ENCODE measurements around the gene USP6NL.

USP6NL gene

DNA sequence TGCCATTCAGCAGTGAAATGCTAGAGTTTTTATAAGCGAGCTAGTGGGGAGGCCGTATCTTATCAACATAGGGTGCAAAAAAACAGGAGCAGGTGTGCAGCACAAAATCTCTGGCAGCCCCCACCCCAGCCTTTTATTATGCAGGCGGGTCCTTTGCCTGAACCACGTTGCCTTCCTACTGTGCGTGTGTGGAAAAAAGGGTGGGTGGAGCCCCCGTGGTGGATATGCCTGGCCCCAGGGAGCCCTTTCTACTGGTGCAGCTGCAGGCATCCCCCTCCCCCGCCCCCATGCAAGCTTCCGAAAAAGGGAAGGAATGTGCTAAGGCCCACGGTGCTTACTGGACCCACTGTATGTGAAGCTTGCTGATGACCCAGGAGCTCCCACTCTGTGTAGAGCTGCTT is 175.9 kb downstream of the USP6NL start:
- H2AFZ ChIP-seq (ENCODE audit: low read depth, low read length) = no peak overlapping the region
- H3K4me2 ChIP-seq (ENCODE audit: low read length) = peak overlapping the region; percentile 9; the same call in 1 of the 2 replicates

DNA sequence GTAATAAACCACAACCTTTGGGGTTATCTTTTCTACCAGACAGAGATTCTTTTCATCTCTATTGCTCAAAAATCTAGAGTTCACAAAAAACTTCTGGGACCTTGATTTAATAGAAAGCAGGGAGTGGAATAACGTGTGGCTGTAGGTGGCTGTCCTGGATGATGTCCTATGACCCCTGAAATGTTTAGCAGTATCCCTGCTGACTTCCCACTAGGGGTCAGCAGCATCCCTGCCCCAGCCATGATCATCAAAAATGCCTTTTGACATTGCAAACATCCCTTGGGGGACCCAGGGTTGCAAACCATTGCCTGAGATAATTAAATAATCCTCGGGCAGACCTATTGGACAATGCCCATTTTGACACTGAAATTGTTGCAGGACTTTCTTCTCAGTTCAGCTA is 177.1 kb downstream of the USP6NL start:
- H3K4me2 ChIP-seq (ENCODE audit: low read length) = no peak overlapping the region
- TF ChIP-seq EZH2phosphoT487 (IDR thresholded peaks at IDR 0.05; ENCODE audit: low read depth) = no peak
- TF ChIP-seq, protein P1, sequence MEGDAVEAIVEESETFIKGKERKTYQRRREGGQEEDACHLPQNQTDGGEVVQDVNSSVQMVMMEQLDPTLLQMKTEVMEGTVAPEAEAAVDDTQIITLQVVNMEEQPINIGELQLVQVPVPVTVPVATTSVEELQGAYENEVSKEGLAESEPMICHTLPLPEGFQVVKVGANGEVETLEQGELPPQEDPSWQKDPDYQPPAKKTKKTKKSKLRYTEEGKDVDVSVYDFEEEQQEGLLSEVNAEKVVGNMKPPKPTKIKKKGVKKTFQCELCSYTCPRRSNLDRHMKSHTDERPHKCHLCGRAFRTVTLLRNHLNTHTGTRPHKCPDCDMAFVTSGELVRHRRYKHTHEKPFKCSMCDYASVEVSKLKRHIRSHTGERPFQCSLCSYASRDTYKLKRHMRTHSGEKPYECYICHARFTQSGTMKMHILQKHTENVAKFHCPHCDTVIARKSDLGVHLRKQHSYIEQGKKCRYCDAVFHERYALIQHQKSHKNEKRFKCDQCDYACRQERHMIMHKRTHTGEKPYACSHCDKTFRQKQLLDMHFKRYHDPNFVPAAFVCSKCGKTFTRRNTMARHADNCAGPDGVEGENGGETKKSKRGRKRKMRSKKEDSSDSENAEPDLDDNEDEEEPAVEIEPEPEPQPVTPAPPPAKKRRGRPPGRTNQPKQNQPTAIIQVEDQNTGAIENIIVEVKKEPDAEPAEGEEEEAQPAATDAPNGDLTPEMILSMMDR (IDR thresholded peaks at IDR 0.05; ENCODE audit: low read depth, low read length) = peak; percentile 60
- no peak overlapping the region for H3K27ac ChIP-seq (ENCODE audit: low read length)
- H3K4me1 ChIP-seq (ENCODE audit: low read length) = peaks cover 16% of the 10 kb centered on the region
- H3K9ac ChIP-seq (ENCODE audit: low read length) = no peak overlapping the region
- no peaks in the 10 kb centered on the region for H4K20me1 ChIP-seq (ENCODE audit: insufficient read depth, low read length)
- no peak overlapping the region for H2AFZ ChIP-seq (ENCODE audit: low read depth, low read length)
- H3K79me2 ChIP-seq (ENCODE audit: low read length) = no peaks in the 10 kb centered on the region
- no peaks in the 10 kb centered on the region for H3K36me3 ChIP-seq (replicated peaks; ENCODE audit: low read depth, low read length)
- H3K9me3 ChIP-seq (ENCODE audit: insufficient read depth, low read length) = no peaks in the 10 kb centered on the region
- no peak overlapping the region for H3K4me3 ChIP-seq (ENCODE audit: low read length)
- H3K27me3 ChIP-seq (ENCODE audit: low read depth, low read length) = no peaks in the 10 kb centered on the region

More for the DNA sequence above, 175.9 kb downstream of the USP6NL start:
- Histone ChIP-seq H3K27me3 (ENCODE audit: low read depth, low read length) (no peaks in the 10 kb centered on the region), H3K9ac (ENCODE audit: low read length) (no peak overlapping the region), H3K9me3 (ENCODE audit: insufficient read depth, low read length) (no peaks in the 10 kb centered on the region), H3K4me3 (ENCODE audit: low read length) (no peak overlapping the region), H3K36me3 (replicated peaks; ENCODE audit: low read depth, low read length) (no peaks in the 10 kb centered on the region), H3K4me1 (ENCODE audit: low read length) (peaks cover 25% of the 10 kb centered on the region), H4K20me1 (ENCODE audit: insufficient read depth, low read length) (no peaks in the 10 kb centered on the region), H3K79me2 (ENCODE audit: low read length) (no peaks in the 10 kb centered on the region), H3K27ac (ENCODE audit: low read length) (no peak overlapping the region)
- TF ChIP-seq, protein P1 (IDR thresholded peaks at IDR 0.05; ENCODE audit: low read depth, low read length) = no peak
- TF ChIP-seq EZH2phosphoT487 (IDR thresholded peaks at IDR 0.05; ENCODE audit: low read depth) = no peak

DNA sequence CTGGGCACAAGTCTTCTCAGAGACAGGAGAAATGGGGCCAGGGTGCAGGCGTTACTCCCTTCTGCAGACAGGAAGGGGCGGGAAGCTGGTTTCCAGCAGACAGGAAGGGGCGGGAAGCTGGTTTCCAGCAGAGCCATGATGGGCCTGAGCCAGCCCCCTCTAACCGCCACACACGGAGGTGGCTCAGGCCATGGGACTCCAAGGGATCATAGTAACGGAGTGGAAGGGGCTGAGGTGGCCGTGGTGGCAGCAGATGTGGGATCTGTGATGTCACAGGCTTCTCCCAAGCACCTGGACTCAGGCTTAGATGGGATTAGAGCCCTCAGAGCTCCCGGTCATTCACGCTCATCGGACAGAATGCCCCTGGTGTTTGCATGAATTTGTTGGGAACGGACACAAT is 177.8 kb downstream of the USP6NL start:
- no peak overlapping the region for H2AFZ ChIP-seq (ENCODE audit: low read depth, low read length)
- H3K9ac ChIP-seq (ENCODE audit: low read length) = no peak overlapping the region
- H4K20me1 ChIP-seq (ENCODE audit: insufficient read depth, low read length) = no peaks in the 10 kb centered on the region
- H3K9me3 ChIP-seq (ENCODE audit: insufficient read depth, low read length) = no peaks in the 10 kb centered on the region
- H3K27me3 ChIP-seq (ENCODE audit: low read depth, low read length) = no peaks in the 10 kb centered on the region
- no peaks in the 10 kb centered on the region for H3K79me2 ChIP-seq (ENCODE audit: low read length)
- H3K36me3 ChIP-seq (replicated peaks; ENCODE audit: low read depth, low read length) = no peaks in the 10 kb centered on the region
- H3K4me3 ChIP-seq (ENCODE audit: low read length) = no peak overlapping the region
- no peak overlapping the region for H3K4me2 ChIP-seq (ENCODE audit: low read length)
- TF ChIP-seq, protein P1 (IDR thresholded peaks at IDR 0.05; ENCODE audit: low read depth, low read length) = no peak
- no peak for TF ChIP-seq EZH2phosphoT487 (IDR thresholded peaks at IDR 0.05; ENCODE audit: low read depth)
- peaks cover 11% of the 10 kb centered on the region for H3K4me1 ChIP-seq (ENCODE audit: low read length)
- H3K27ac ChIP-seq (ENCODE audit: low read length) = no peak overlapping the region

DNA sequence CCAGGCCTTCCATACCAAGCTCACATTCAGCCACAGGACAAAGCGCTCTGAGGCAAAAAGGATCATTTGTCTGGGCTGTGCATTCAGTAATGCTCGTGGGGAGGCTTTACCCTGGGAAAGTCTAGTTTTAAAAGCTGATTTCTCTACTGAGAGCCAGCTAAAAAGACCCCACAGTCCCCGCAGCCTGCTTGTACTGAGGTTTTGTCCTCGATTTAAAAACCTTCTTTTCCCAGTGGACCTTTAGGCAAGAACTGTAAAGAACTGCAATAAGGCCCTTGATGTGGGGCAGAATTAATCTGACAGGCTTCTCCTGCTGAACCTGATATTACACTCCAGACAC is 180.3 kb downstream of the USP6NL start:
- no peak overlapping the region for H3K4me3 ChIP-seq (ENCODE audit: low read length)
- TF ChIP-seq EZH2phosphoT487 (IDR thresholded peaks at IDR 0.05; ENCODE audit: low read depth) = no peak
- TF ChIP-seq, protein P1 (IDR thresholded peaks at IDR 0.05; ENCODE audit: low read depth, low read length) = no peak
- H3K36me3 ChIP-seq (replicated peaks; ENCODE audit: low read depth, low read length) = no peaks in the 10 kb centered on the region
- H3K9ac ChIP-seq (ENCODE audit: low read length) = no peak overlapping the region
- H2AFZ ChIP-seq (ENCODE audit: low read depth, low read length) = no peak overlapping the region
- no peaks in the 10 kb centered on the region for H3K27me3 ChIP-seq (ENCODE audit: low read depth, low read length)
- no peaks in the 10 kb centered on the region for H3K79me2 ChIP-seq (ENCODE audit: low read length)
- no peak overlapping the region for H3K4me2 ChIP-seq (ENCODE audit: low read length)
- H3K9me3 ChIP-seq (ENCODE audit: insufficient read depth, low read length) = no peaks in the 10 kb centered on the region
- H3K27ac ChIP-seq (ENCODE audit: low read length) = no peak overlapping the region
- H3K4me1 ChIP-seq (ENCODE audit: low read length) = peaks cover 11% of the 10 kb centered on the region
- no peaks in the 10 kb centered on the region for H4K20me1 ChIP-seq (ENCODE audit: insufficient read depth, low read length)
